HG03064 (cell line): ENCODE measurements around the gene POGLUT3.

Source experiments
- ATAC-seq: cut with Tn5 transposase; IDR thresholded peaks from one replicate; pipeline ENCODE4 v1.9.1; 2021; ENCODE audit warnings: low read depth; ENCODE audit not compliant: unreplicated experiment

The POGLUT3 gene, protein sequence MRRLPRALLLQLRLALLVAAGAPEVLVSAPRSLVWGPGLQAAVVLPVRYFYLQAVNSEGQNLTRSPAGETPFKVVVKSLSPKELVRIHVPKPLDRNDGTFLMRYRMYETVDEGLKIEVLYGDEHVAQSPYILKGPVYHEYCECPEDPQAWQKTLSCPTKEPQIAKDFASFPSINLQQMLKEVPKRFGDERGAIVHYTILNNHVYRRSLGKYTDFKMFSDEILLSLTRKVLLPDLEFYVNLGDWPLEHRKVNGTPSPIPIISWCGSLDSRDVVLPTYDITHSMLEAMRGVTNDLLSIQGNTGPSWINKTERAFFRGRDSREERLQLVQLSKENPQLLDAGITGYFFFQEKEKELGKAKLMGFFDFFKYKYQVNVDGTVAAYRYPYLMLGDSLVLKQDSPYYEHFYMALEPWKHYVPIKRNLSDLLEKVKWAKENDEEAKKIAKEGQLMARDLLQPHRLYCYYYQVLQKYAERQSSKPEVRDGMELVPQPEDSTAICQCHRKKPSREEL

DNA sequence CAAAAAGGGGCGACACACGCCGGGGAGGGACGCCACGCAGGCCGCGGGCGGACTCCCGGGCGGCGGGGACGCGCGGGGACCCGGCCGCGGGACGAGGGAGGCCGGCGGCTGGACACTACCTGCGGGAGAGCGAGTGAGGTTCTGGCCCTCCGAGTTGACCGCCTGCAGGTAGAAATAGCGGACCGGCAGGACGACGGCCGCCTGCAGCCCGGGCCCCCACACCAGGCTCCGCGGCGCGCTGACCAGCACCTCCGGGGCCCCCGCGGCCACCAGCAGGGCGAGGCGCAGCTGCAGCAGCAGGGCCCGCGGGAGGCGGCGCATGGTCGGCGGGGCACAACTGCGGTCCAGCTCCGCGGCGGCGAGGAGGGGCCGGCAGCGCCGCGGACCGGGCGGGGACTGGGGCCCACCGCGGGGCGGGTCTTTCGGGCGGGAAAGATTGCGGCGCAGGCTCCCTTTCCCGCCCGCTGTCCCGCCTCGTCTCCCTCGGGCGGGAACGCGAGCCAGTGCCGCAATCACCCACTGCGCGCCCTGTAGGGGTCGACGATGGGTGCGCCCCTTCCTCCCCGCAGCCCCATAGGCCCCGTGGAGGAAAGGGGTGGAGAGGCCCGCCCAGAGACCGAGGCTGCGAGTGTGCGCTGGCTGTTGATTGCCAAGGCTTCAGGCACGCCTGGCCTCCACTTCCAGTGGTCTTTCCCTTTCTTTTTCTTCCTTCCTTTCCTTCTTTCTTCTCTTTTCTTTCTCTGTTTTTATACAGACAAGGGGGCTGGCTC lies at the start of gene POGLUT3:
Gene POGLUT3, minus strand, starts transcription at position 339 of the 770 bp plus-strand sequence. Its CDS starts 18 bp downstream, at position 321.
- peak; percentile 48 for ATAC-seq

DNA sequence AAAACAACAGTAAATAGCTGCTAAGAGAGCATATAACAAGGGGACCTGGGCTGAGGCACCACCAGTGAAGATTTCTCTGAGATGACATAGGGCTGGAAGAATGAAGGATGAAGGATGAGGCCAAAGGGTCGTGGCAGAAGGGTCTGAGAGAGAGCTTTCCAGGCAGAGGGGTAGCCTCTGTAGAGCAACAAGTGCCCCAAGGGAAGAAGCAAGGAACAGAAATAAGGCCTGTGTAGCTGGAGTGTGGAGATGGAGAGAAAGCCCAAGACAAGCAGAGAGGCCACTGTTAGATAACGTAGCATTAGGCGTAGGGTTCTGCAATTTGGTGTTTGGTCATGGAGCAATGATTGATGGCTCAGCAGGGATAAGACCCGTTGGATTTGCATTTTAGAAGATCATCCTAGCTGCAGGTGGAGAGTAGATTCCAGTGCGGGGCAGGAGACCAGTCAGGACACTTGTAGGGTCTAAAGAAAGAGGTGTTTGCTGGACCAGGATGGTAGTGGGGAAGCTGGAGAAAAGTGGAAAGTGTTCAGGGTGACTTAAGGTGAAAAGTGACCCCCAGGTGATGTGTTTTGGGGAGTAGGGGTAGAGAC lies 47.8 kb upstream of the POGLUT3 start:
- no peak for ATAC-seq

DNA sequence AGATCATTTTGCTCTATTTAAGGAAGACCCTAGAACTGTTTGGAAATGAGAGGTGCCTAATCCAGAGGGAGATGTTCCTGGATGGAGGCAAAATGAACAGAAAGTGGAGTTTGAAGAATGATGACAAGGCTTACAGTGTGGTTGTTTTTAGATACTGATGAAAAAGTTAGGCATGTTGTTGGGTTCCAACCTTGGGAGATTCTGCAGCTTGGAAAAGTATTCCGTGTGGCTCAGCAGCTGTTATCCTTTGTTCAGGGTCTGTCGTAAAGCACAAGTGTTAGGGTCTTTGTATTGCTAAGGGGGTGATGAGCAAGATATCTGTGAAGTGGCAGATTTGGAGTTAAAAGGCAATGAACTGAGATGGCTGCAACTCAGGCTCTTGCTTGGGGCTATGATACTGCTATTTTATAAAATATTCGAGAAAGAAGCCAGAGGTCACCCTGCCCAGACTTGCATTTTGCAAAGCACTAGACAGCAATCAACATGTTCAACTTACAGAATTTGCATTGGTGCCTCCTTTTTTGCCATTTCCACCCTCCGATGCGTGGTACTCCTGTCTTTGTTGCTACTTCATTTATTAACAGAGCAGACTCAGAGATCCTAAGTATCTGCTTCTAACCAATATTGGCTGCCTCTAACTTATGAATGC lies 45.3 kb upstream of the POGLUT3 start:
- ATAC-seq: no peak

DNA sequence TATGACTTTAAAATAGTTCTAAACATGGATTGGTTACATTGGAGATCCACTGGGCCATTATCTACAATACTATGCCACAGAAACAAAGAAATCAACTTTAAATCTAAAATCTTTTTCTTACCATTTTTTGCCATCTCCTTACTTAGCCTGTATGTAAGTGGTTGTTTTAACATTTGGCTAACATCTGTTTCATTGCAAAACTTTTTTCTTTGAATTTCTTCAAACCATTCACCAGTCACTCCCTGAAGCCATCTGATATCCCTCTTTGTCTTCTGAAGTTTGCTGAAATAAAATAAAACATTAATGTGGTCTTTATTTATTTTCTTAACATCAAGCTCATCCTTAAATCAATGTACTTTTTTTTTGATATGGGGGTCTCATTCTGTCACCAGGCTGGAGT lies 43.3 kb upstream of the POGLUT3 start:
- ATAC-seq: no peak

DNA sequence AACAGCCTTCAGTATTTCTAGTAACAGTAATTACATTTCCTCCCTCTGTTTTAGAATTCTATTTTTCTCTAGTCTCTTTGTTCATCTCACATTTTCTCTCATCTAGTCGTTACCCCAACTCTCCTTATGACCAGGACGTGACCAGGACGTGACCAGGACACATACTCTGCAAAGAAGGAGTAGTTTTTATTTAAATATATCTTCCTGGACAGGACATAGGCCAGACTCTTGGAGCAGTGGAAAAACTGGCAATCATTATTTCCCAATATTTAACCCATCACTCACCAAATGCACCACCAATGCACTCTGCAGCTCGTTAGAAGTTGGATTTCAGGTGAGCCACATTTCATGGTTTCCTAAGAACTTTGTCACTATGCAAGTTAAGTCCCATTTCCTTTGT lies 40.3 kb upstream of the POGLUT3 start:
- no peak for ATAC-seq

DNA sequence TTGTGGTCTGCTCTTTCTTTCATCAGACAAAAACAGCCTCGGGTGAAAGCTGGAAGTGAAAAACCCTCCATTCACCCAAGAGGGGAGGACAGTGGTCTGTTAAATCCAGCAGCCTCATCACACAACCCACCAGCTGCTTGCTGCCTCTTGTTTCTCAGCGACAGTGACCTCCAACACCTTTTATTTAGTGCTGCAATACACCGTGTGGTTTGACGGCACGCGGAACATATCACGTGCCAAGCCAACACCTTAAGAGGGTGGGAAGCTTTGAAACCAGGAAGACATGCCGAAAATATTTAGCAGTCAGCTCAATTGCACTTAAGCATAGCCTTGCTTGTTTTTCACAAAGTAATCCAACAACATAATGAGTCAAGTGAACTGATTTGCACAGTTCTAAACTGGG lies 39.8 kb upstream of the POGLUT3 start:
- no peak for ATAC-seq

DNA sequence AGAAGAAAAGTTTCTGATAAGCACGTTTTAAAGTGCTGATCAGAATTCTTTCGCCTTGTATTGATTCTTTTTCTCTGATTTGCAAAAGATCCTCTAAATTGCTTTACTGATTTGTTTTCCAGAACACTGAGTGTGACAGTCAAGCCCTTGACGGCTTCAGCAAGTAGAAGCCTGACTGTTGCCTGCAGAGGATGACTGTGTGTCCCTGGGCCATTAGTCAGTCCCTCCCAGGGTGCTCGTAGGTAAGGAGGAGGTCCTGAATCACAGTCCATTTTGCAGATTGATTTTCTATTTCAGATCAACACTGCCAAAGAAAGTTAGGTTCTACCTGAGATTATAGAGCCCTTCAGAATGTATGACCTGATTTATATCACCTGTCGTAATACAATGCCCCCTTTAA lies 38.6 kb upstream of the POGLUT3 start:
- no peak for ATAC-seq

DNA sequence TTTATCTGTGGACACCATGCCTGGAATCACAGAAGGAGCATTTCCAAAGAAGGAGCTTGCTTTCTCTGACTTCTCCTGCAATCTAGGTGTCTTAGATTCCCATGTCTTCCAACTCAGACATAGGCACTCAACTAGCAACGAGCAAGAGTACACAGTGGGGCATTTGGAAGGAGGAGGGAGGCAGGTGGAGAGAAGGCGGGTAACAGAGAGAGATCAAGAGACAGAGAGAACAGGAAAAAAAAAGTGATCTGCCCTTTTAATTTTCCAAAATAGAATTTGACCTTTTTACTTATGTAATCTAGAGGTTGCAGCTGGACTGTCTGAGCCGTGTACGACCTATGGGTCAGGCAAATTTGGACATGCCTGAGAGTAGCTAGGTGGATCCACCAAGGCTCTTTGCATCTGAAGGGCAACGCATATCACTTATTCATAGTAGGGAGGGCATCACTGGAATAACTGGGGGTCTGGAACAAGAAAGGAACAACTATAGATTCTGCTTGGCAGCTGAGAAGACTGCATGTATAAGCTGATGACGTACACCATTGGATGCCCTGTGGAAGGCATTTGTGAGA lies 37.3 kb upstream of the POGLUT3 start:
- ATAC-seq: no peak

DNA sequence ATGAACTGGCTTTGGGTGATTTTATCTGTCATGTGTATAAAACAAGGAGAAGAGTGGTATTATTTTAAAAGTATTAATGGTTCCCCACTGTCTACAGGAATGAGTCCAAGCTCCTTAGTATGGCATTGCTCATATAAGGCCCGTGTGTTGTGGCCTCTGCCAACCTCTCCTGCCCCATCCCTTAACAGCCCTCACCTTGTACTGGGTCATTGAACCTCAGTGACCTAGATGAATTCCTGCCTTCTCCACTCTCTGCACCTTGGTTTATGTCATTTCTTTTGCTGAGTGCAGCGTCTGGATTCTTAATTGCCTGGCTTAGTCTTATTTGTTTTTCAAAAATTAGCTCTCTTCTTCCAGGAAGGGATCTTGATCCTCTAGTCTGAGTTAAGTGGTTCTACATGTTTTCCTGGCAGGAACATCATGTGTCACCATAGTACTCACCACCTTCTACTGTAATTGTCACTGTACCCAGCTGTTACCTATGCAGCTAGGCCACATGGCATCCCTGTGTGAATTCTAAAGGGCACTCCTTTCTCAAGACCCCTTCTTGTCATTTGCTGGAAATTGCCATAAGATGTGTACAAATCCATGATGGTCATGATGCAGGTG lies 36.2 kb upstream of the POGLUT3 start:
- no peak for ATAC-seq

DNA sequence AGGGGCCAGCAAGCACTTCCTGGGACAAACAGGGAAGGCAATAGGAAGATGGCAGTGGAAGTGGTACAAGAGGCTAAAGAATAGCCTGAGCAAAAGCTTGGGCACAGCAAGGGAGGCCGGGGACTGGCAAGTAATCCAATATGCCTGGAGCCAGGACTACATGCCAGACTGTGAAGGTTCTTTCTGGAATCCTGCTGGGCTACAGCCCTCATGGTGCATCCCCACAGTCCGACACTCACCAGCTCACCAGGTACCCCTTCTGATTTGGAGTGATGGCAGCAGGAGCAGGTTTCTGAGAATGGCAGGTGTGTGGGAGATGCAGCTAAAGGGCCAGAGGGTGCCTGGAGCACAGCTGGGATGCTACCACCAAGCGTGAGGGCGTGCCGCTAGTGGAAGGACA lies 32.2 kb upstream of the POGLUT3 start:
- no peak for ATAC-seq

DNA sequence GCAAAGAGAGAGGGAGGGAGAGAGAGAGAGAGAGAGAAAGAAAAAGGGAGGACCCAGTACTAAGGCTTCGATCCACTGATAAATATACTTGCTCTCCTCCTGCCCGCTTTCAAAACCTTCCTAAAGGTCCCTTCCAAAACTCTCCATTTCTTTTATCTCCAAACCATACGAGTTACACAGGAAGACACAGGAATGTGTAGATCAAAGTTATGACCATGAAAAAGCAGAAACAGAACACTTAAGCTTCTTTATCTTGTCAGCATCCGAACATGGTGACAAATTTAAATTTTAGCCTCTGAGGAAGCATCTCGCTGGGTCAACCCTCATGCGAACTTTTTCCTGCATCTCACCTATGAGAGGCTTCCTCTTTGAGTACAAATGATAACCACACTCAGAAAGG lies 29.2 kb upstream of the POGLUT3 start:
- ATAC-seq: no peak

DNA sequence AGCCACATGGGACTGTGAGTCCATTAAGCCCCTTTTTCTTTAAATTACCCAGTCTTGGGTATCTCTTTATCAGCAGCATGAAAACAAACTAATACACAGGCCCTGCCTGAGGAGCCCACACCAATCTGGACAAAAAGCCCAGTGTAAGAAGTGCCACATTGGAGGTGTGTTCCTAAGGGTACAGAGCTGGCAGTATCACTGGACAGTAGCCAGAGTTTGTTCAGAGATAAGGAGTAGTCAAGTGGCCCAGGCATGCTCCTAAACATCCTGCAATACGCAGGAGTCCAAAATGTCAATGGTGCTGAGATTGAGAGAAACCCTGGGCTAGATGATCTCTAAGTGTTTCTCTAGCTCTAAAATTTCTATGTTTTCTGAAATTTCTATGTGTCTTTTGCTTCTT lies 27.0 kb upstream of the POGLUT3 start:
- no peak for ATAC-seq

DNA sequence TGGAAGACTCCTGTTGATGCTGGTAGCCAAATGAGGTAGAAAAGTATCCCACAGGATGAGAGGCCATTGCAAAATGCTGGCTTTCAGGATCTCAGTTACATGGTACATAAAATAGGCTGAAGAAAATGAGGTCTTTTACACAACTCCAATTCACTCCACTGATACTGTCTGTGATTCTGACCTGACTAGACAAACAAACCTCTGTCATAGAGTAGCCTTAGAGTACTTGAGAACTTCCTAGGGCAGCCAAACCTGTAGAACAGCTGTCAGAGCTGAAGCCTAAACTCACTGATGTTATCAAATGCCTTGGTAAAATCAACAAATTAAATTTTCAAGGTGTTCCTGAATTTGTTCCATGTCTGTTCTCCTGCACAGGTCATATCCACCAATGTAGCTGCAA lies 26.2 kb upstream of the POGLUT3 start:
- ATAC-seq: no peak

DNA sequence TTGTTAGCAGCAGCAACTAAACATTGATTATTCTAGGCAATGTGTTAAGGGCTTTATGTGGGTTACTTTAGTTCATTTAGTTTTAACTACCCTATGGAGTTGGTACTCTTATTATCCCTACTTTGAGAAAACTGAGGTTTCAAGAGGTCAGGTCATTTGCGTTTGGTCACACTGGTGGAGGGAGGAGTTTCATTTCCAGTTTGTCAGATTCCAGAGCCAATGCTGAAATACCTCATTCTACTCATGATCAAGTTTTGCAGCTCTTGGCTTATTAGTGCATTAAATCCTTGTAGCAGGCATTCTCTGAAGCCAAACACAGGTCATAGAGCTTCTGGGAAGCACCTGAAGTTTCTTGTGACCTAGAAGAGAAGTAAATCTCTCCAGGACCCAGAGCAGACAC lies 24.1 kb upstream of the POGLUT3 start:
- ATAC-seq: no peak

DNA sequence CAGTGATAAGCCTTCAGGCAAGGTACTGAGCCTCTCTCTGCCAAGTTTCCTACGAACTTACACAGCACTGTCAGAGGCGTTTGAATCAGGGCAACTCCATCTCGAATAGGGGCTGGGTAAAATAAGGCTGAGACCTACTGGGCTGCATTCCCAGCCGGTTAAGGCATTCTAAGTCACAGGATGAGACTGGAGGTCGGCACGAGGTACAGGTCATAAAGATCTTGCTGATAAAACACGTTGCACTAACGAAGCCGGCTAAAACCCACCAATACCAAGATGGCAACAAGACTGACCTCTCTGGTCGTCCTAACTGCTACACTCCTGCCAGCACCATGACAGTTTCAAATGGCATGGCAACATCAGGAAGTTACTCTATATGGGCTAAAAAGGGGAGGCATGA lies 20.4 kb upstream of the POGLUT3 start:
- ATAC-seq: no peak

DNA sequence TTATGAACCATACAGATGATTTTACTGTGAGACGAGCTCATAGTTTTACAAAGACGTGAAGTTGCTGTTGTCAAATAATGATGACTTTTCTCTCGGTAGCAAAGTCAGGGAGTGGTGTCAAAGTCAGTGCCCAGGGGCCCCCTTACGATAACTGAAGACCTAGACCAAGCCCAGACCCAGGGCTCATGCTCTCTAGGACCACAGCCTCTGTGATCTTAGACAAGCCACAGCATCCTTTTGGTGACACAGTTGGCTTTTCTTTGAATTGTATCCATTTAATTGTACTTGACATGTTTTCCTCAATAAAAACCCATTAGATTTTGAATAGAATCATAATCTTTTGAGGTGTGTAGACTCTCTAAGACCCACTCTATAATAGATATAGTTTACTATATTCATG lies 17.9 kb upstream of the POGLUT3 start:
- ATAC-seq: no peak

DNA sequence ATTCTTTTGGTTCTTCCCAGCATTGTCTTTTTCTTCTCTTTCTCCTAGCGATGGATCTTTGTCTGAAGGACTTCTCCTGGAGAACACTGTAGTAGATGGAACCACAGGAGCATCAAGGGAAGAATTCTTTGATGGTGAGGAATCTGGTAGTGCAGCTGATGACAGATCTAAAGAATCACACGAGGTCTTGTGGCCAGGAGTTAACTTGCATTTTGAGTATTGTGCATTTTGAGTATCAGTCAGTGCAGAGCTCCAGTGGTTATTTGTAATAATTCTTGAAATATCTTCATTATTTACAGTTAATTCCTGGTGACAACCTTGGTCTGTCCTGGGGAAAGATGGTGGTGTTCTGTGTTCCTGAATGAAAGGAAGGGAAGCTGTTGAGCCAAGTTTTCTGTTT lies 14.5 kb upstream of the POGLUT3 start:
- no peak for ATAC-seq

DNA sequence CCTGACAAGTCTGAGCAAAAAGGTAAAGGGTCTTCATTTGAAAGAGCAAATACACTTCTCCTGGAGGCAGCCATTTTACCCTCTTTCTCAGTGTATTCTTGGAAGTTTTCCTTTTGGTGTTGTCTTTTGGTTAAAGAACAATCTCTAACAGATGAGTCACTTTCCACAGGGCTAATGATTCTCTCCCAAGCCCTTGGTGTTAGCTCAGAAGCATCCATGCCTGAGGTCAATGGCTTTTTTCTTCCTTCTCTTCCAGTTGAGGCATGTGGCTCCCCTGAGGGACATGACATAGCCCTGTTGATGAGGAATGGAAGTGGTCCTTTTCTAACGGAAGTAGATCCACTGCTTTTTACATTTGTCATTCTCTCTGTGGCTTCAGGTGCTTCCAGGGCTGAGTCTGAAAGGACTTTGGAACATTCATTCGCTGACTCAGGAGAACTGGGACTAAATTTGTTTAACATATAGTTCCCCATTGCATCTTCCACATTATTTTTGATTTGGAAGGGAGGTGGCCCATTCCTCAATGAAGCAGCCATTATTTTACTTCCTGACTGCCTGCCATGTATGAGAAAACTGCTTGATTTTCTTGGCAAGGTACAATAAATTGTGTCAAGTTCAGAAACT lies 13.8 kb upstream of the POGLUT3 start:
- ATAC-seq: no peak

DNA sequence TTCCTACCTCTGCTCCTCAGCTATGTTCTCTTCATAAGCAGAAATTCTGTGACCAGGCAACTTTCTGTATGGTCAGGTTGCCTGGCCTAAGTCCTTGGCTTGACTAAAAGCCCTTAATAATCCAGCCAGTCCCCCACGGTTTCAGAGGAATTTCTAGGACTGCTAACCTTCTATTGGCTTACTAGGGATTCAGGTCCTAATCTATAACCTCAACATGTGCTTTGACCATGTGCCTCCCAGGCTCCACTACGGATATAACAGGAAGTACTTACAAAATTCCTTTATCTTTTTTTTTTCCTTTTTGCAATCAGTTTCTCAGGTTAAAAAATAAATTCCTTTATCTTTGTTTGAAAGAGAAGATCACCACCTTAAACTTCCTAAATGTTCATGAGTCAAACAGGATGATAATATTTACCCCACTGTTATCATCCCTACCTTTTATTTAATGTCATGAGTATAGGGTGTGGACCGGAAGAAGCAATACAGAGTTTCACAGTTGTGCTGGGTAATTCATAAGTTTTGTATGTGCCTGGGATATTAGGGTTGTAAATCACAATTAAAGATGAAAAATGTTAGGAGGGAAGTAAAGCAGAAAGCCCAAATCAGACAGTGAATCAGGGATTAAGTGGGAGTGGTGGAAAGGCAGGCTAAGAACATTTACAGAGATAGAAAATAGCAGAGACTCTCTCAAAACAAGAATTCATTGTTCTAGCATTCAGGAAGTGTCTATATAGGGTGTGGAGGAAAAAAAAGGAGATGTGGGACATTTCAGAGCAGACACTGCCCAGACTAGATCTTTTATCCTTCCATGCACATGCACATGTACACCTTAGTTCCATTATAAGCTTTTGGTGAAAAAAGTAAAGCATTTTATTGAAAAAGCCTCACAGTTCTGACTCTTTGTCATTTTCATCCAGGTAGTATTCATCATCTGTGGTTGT lies 10.7 kb upstream of the POGLUT3 start:
- no peak for ATAC-seq
